Esophagus (tissue), 2 donors: ENCODE results near the gene SARS1. TPM values are rescaled to one million over a fixed set of nuclear protein-coding genes. Genes with fewer than 3 reads are reported as not detected.

Experiments used
- H3K27ac ChIP-seq, 2 donors: one replicate each; pipeline ENCODE4 v1.5.1; 2013; ENCODE audit warnings: low read depth in 2 of 2, mild to moderate bottlenecking in 2 of 2, inconsistent platforms in 1 of 2, low read length in 1 of 2, moderate library complexity in 1 of 2
- H3K27me3 ChIP-seq, 2 donors: one replicate each; pipeline ENCODE4 v1.6.1; 2013; ENCODE audit warnings: low read length in 2 of 2, control low read depth in 1 of 2, mild to moderate bottlenecking in 1 of 2; ENCODE audit not compliant: insufficient read depth in 2 of 2, control insufficient read depth in 1 of 2
- H3K36me3 ChIP-seq, 2 donors: one replicate each; pipeline ENCODE4 v1.6.1; 2013; ENCODE audit warnings: low read length in 1 of 2; ENCODE audit not compliant: control insufficient read depth in 2 of 2, insufficient read depth in 2 of 2
- H3K4me1 ChIP-seq, 2 donors: one replicate each; pipeline ENCODE4 v1.6.1; 2013; ENCODE audit warnings: low read length in 1 of 2; ENCODE audit not compliant: control insufficient read depth in 2 of 2, insufficient read depth in 2 of 2
- H3K4me3 ChIP-seq, 2 donors: one replicate each; pipeline ENCODE4 v1.5.1; 2013; ENCODE audit warnings: low read length in 2 of 2, mild to moderate bottlenecking in 2 of 2, low read depth in 1 of 2, moderate library complexity in 1 of 2
- H3K9me3 ChIP-seq, 2 donors: one replicate each; pipeline ENCODE4 v1.6.1; 2013; ENCODE audit warnings: mild to moderate bottlenecking in 2 of 2, low read depth in 1 of 2, low read length in 1 of 2, moderate library complexity in 1 of 2; ENCODE audit not compliant: control insufficient read depth in 2 of 2, insufficient read depth in 1 of 2
- WGBS, 2 donors: extraction: QIAGEN DNeasy Blood & Tissue Kit; methylation state at CpG; one replicate each; pipeline ENCODE4 v1.1.7; 2013; 5-methylcytosine and 5-hydroxymethylcytosine counted together
- polyA plus RNA-seq, 2 donors: library from polyadenylated mRNA; stranded (reverse); fragments of 200-250 nt; gene quantifications; one replicate each; pipeline ENCODE4 v1.2.3, GENCODE V29; 2013
- donor health status: healthy with polysubstance abuse.
- donor health status: Bipolar disorder and iron deficiency.

SARS1 gene
- polyA plus RNA-seq, 2 donors = 31.4 to 124 TPM

DNA sequence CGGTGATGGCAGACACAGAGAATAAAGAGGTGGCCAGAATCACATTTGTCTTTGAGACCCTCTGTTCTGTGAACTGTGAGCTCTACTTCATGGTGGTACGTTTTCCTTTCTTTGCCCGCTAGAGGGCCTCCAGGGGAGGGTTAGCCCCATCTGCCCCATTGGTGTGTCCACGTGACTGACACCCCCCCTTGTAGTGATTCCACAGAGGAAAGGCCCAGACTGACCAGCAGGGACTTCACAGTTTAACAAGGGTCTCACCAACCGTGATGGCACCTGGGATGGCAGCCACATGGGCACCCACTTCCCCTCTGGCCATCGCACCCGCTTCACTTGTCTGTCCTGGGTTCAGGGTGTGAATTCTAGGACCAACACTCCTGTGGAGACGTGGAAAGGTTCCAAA, 22.3 kb upstream of the SARS1 start:
- Histone ChIP-seq H3K9me3 (no peaks in the 10 kb centered on the region), H3K36me3 (no peaks in the 10 kb centered on the region), H3K27ac (no peak overlapping the region), H3K4me1 (no peaks in the 10 kb centered on the region), H3K4me3 (no peak overlapping the region), H3K27me3 (no peaks in the 10 kb centered on the region)
- WGBS, 2 donors = 86 to 92% methylated on average over 8 of the region's 8 CpGs

GRCh38 chr1:109191891-109192290, 21.8 kb upstream of the SARS1 start:
- Histone ChIP-seq H3K27me3 (no peaks in the 10 kb centered on the region), H3K27ac (no peak overlapping the region), H3K36me3 (no peaks in the 10 kb centered on the region), H3K4me3 (no peak overlapping the region), H3K9me3 (no peaks in the 10 kb centered on the region), H3K4me1 (no peaks in the 10 kb centered on the region)

DNA sequence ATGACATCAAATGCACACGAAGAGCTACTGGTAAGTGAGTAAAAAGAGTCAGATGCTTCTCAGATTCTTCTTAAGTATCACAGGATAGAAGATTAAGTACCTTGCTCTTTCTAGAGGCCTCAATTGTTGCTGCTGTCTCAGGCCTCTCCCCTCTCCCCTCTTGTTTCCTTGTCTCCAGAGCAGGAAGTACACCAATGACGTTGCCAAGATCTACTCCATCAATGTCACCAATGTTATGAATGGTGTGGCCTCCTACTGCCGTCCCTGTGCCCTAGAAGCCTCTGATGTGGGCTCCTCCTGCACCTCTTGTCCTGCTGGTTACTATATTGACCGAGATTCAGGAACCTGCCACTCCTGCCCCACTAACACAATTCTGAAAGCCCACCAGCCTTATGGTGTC, 21.3 kb upstream of the SARS1 start:
- Histone ChIP-seq H3K27me3 (no peaks in the 10 kb centered on the region), H3K4me3 (no peak overlapping the region), H3K9me3 (no peaks in the 10 kb centered on the region), H3K36me3 (no peaks in the 10 kb centered on the region), H3K4me1 (no peaks in the 10 kb centered on the region), H3K27ac (no peak overlapping the region)
- WGBS, 2 donors = 57 to 58% methylated on average over 4 of the region's 4 CpGs

DNA sequence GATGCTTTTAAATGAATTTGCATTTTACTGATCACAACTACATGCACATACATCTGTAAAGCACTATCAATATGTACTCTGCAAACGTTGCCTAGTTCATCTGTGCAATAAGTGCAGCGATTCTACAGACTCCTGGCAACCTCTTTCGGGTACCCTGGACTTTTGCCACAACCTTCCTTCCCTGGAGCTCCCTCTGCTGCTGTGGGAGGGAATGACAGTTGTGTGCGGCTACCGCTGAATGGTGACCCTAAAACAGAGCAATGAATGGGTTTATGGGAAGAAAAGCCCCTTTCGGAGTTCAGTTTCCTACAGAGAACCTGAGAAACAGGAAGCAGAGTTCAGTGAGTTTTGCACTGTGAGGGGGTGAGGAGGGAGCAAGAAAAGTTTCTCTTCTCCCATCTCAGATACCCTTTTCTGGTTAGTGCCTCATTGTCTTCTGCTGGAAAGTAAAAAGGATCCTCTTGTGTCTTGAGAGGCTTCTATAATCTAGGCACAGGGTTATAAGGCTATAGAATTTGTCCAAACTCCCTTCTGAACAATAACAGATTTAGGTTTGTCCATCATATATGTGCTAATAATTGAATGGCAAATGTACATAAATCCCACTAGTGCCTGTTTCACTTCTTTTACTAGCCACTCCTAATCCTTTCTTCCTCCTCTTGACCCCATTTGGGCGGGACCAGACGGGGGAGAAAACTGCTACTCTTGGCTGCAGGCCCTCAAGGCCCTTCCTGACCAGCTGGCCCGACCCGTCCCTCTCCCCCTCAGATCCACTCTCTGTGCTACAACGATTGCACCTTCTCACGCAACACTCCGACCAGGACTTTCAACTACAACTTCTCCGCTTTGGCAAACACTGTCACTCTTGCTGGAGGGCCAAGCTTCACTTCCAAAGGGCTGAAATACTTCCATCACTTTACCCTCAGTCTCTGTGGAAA, 19.8 kb upstream of the SARS1 start:
- no peaks in the 10 kb centered on the region for H3K27me3 ChIP-seq
- no peaks in the 10 kb centered on the region for H3K9me3 ChIP-seq
- H3K4me3 ChIP-seq = no peak overlapping the region
- H3K36me3 ChIP-seq = no peaks in the 10 kb centered on the region
- WGBS, 2 donors = 45 to 59% methylated on average over 14 of the region's 14 CpGs
- H3K27ac ChIP-seq = no peak overlapping the region
- H3K4me1 ChIP-seq = peaks cover 0 to 6% of the 10 kb centered on the region in 2 donors

DNA sequence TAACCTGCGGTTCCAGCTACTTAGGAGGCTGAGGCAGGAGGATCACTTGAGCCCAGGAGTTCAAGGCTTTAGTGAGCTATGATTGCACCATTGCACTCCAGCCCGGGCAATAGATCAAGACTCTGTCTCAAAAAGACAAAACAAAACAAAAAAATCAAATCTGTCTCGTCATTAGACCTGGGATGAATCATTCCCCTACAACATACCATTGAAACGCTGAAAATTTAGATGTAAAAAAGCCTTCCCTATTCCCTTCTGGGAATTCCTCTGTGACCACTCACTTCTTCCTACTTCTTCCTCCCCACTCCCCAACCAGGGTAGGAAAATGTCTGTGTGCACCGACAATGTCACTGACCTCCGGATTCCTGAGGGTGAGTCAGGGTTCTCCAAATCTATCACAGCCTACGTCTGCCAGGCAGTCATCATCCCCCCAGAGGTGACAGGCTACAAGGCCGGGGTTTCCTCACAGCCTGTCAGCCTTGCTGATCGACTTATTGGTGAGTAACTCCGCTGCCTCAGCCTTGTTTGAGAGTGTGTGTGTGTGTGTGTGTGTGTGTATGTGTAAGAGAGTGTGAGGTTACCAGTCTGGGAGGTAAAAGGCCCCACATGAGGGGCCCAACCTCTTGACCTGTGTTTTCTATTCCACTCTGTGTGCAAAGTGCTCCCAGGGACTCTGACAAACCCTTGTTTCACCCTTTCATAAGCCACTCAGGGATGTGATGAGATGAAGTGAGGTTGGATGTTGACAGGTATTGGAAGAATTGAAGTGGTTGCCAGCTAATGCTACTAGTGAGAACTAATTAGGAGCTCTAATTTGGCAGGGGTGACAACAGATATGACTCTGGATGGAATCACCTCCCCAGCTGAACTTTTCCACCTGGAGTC, 16.3 kb upstream of the SARS1 start:
- H3K36me3 ChIP-seq = no peaks in the 10 kb centered on the region
- H3K27ac ChIP-seq = peak overlapping the region in 1 of 2 donors; percentile 72
- H3K4me1 ChIP-seq = peaks cover 0 to 6% of the 10 kb centered on the region in 2 donors
- 40 to 48% methylated on average over 10 of the region's 10 CpGs for WGBS, 2 donors
- H3K27me3 ChIP-seq = no peaks in the 10 kb centered on the region
- no peaks in the 10 kb centered on the region for H3K9me3 ChIP-seq
- no peak overlapping the region for H3K4me3 ChIP-seq

GRCh38 chr1:109198043-109198695, 15.5 kb upstream of the SARS1 start:
- WGBS, 2 donors = 43 to 55% methylated on average over 6 of the region's 6 CpGs
- no peaks in the 10 kb centered on the region for H3K36me3 ChIP-seq
- peak overlapping the region in 1 of 2 donors; percentile 72 for H3K27ac ChIP-seq

GRCh38 chr1:109198745-109199144, 15.0 kb upstream of the SARS1 start:
- Histone ChIP-seq H3K27me3 (no peaks in the 10 kb centered on the region), H3K27ac (no peak overlapping the region), H3K4me1 (peaks cover 0 to 6% of the 10 kb centered on the region in 2 donors), H3K36me3 (no peaks in the 10 kb centered on the region), H3K9me3 (no peaks in the 10 kb centered on the region), H3K4me3 (no peak overlapping the region)
- WGBS, 2 donors = 91 to 92% methylated on average over 4 of the region's 4 CpGs

More at GRCh38 chr1:109198043-109198695, 15.5 kb upstream of the SARS1 start:
- Histone ChIP-seq H3K9me3 (no peaks in the 10 kb centered on the region), H3K27me3 (no peaks in the 10 kb centered on the region), H3K4me1 (peaks cover 0 to 6% of the 10 kb centered on the region in 2 donors), H3K4me3 (no peak overlapping the region)

- Histone ChIP-seq H3K4me3 (no peak overlapping the region), H3K36me3 (no peaks in the 10 kb centered on the region), H3K9me3 (no peaks in the 10 kb centered on the region), H3K27me3 (no peaks in the 10 kb centered on the region), H3K4me1 (peaks cover 0 to 6% of the 10 kb centered on the region in 2 donors), H3K27ac (no peak overlapping the region)
- 76 to 77% methylated on average over 10 of the region's 10 CpGs for WGBS, 2 donors
These were observed 14.0 kb upstream of the SARS1 start for GRCh38 chr1:109199710-109200109.

GRCh38 chr1:109201123-109201703, 12.5 kb upstream of the SARS1 start:
- Histone ChIP-seq H3K36me3 (no peaks in the 10 kb centered on the region), H3K27me3 (no peaks in the 10 kb centered on the region), H3K4me1 (peaks cover 0 to 6% of the 10 kb centered on the region in 2 donors), H3K4me3 (no peak overlapping the region), H3K9me3 (no peaks in the 10 kb centered on the region), H3K27ac (peak overlapping the region; percentile 21 to 61)
- 51 to 65% methylated on average over 2 of the region's 2 CpGs for WGBS, 2 donors
